Astrocyte (in vitro differentiated cells and primary cell): ENCODE data around the gene PKD1L1. TPM values are rescaled to one million over a fixed set of nuclear protein-coding genes. Genes with fewer than 3 reads are reported as not detected.

ENCODE experiments used
- DNase-seq: peaks from one replicate; pipeline ENCODE4 v3.0.0-alpha.2; 2010; ENCODE audit warnings: low read depth
- FAIRE-seq: peaks from 2 replicates; lab custom pipeline; 2011; peaks lifted over from hg19 to GRCh38; lab: Jason Lieb, UNC
- H2AFZ ChIP-seq: 2 replicates; pipeline ENCODE4 v1.6.0; 2012; ENCODE audit warnings: low read depth, low read length, inconsistent platforms
- H3K27ac ChIP-seq: 2 replicates; pipeline ENCODE4 v1.5.1; 2011; ENCODE audit warnings: low read depth, low read length, inconsistent platforms
- H3K27me3 ChIP-seq: 2 replicates; pipeline ENCODE4 v1.6.0; 2011; ENCODE audit warnings: low read length, inconsistent platforms; ENCODE audit not compliant: insufficient read depth
- H3K36me3 ChIP-seq: 2 replicates; pipeline ENCODE4 v1.5.1; 2011; ENCODE audit warnings: low read length, inconsistent platforms; ENCODE audit not compliant: insufficient read depth
- H3K4me1 ChIP-seq: 2 replicates; pipeline ENCODE4 v1.5.1; 2011; ENCODE audit warnings: low read length, inconsistent platforms; ENCODE audit not compliant: insufficient read depth
- H3K4me2 ChIP-seq: 2 replicates; pipeline ENCODE4 v1.6.0; 2012; ENCODE audit warnings: low read length, inconsistent platforms
- H3K4me3 ChIP-seq: 2 replicates; pipeline ENCODE4 v1.5.1; 2011; ENCODE audit warnings: low read depth, mild to moderate bottlenecking, low read length, inconsistent platforms; ENCODE audit not compliant: insufficient read depth
- H3K79me2 ChIP-seq: 2 replicates; pipeline ENCODE4 v1.6.0; 2012; ENCODE audit warnings: mild to moderate bottlenecking, low read length, inconsistent platforms; ENCODE audit not compliant: insufficient read depth
- H3K9ac ChIP-seq: 2 replicates; pipeline ENCODE4 v1.6.0; 2012; ENCODE audit warnings: mild to moderate bottlenecking, low read length, inconsistent platforms
- H3K9me3 ChIP-seq: 2 replicates; pipeline ENCODE4 v1.5.1; 2012; ENCODE audit warnings: low read depth, mild to moderate bottlenecking, low read length, inconsistent platforms; ENCODE audit not compliant: insufficient read depth
- H4K20me1 ChIP-seq: 2 replicates; pipeline ENCODE4 v1.6.0; 2012; ENCODE audit warnings: low read length, inconsistent platforms; ENCODE audit not compliant: insufficient read depth
- H3K27ac Mint-ChIP-seq: one replicate; pipeline ENCODE4 v1.8.0; 2021; ENCODE audit warnings: mild to moderate bottlenecking, mixed read lengths; ENCODE audit not compliant: unreplicated experiment
- H3K27me3 Mint-ChIP-seq: one replicate; pipeline ENCODE4 v1.8.0; 2021; ENCODE audit warnings: low read depth, mixed read lengths; ENCODE audit not compliant: unreplicated experiment
- H3K36me3 Mint-ChIP-seq: one replicate; pipeline ENCODE4 v1.8.0; 2021; ENCODE audit warnings: low read depth, mixed read lengths; ENCODE audit not compliant: unreplicated experiment
- H3K4me1 Mint-ChIP-seq: one replicate; pipeline ENCODE4 v1.8.0; 2021; ENCODE audit warnings: low read depth, mixed read lengths; ENCODE audit not compliant: unreplicated experiment
- H3K4me3 Mint-ChIP-seq: one replicate; pipeline ENCODE4 v1.8.0; 2021; ENCODE audit warnings: mild to moderate bottlenecking, moderate library complexity, mixed read lengths; ENCODE audit not compliant: unreplicated experiment
- H3K9me3 Mint-ChIP-seq: one replicate; pipeline ENCODE4 v1.8.0; 2021; ENCODE audit warnings: mild to moderate bottlenecking, mixed read lengths; ENCODE audit not compliant: unreplicated experiment
- CTCF ChIP-seq: IDR thresholded peaks from 2 replicates; pipeline ENCODE4 v1.5.1; 2011; ENCODE audit warnings: low read depth, mild to moderate bottlenecking, inconsistent platforms, low read length, moderate library complexity; ENCODE audit not compliant: insufficient read depth
- EZH2 ChIP-seq: IDR thresholded peaks from 2 replicates; pipeline ENCODE4 v1.6.1; 2012; ENCODE audit warnings: mild to moderate bottlenecking, low read length, inconsistent platforms; ENCODE audit not compliant: insufficient read depth
- total RNA-seq: library from RNA; stranded (reverse); gene quantifications from 2 replicates; pipeline ENCODE4 v1.2.1, GENCODE V29; 2021

PKD1L1 gene
- total RNA-seq, 1 donor from 2014 or later: 0.39 TPM

GRCh38 chr7:47786557-47787248 lies 161.6 kb downstream of the PKD1L1 start:
- no peaks in the 10 kb centered on the region for H3K36me3 Mint-ChIP-seq
- Histone ChIP-seq H3K36me3 (no peaks in the 10 kb centered on the region), H2AFZ (peak overlapping the region; percentile 2), H3K4me2 (peak overlapping the region; percentile 66), H3K9me3 (no peaks in the 10 kb centered on the region), H3K27me3 (no peaks in the 10 kb centered on the region), H3K4me3 (no peak overlapping the region), H3K27ac (peak overlapping the region; percentile 99), H4K20me1 (no peaks in the 10 kb centered on the region), H3K9ac (peak overlapping the region; percentile 79), H3K79me2 (no peaks in the 10 kb centered on the region), H3K4me1 (peaks cover 54% of the 10 kb centered on the region)
- DNase-seq (peak; percentile 100), FAIRE-seq (peak; percentile 93)
- no peaks in the 10 kb centered on the region for H3K9me3 Mint-ChIP-seq
- H3K27ac Mint-ChIP-seq: peak overlapping the region; percentile 99
- H3K27me3 Mint-ChIP-seq: no peaks in the 10 kb centered on the region
- H3K4me1 Mint-ChIP-seq: peaks cover 52% of the 10 kb centered on the region
- no peak for TF ChIP-seq EZH2
- TF ChIP-seq CTCF: no peak
- H3K4me3 Mint-ChIP-seq: no peak overlapping the region

- Histone ChIP-seq H3K36me3 (no peaks in the 10 kb centered on the region), H3K27me3 (no peaks in the 10 kb centered on the region), H3K79me2 (no peaks in the 10 kb centered on the region), H3K9me3 (no peaks in the 10 kb centered on the region), H3K27ac (peak overlapping the region; percentile 99), H3K4me1 (peaks cover 54% of the 10 kb centered on the region), H2AFZ (no peak overlapping the region), H4K20me1 (no peaks in the 10 kb centered on the region), H3K4me2 (peak overlapping the region; percentile 61), H3K4me3 (no peak overlapping the region), H3K9ac (peak overlapping the region; percentile 79)
- Mint-ChIP-seq H3K4me1 (peaks cover 54% of the 10 kb centered on the region), H3K27me3 (no peaks in the 10 kb centered on the region), H3K4me3 (peak overlapping the region; percentile 24), H3K27ac (peak overlapping the region; percentile 99), H3K9me3 (peaks cover 1% of the 10 kb centered on the region), H3K36me3 (no peaks in the 10 kb centered on the region)
- DNase-seq (no peak), FAIRE-seq (no peak)
- no peak for TF ChIP-seq CTCF
- TF ChIP-seq EZH2: no peak
Observed at GRCh38 chr7:47785923-47786556, 162.2 kb downstream of the PKD1L1 start.
